ENCODE data around the gene OTX2. TPM values are rescaled to one million over a fixed set of nuclear protein-coding genes. Genes with fewer than 3 reads are reported as not detected.

OTX2 gene
- total RNA-seq, 2 experiments from 2014 or later = not detected

GRCh38 chr14:56799343-56799645, 11.0 kb downstream of the OTX2 start:
- no peak overlapping the region for H3K27ac Mint-ChIP-seq
- H3K4me3 Mint-ChIP-seq = no peak overlapping the region
- H3K9me3 Mint-ChIP-seq (ENCODE audit: insufficient read depth) = no peaks in the 10 kb centered on the region
- ChIA-PET POLR2A (no interaction called here), CTCF (no interaction called here)
- no peak for DNase-seq
- no peak for ATAC-seq
- H3K36me3 Mint-ChIP-seq (ENCODE audit: low read depth) = no peaks in the 10 kb centered on the region
- peaks cover 80% of the 10 kb centered on the region for H3K27me3 Mint-ChIP-seq (ENCODE audit: low read depth)
- H3K4me1 Mint-ChIP-seq (ENCODE audit: low read depth) = peaks cover 4% of the 10 kb centered on the region

DNA sequence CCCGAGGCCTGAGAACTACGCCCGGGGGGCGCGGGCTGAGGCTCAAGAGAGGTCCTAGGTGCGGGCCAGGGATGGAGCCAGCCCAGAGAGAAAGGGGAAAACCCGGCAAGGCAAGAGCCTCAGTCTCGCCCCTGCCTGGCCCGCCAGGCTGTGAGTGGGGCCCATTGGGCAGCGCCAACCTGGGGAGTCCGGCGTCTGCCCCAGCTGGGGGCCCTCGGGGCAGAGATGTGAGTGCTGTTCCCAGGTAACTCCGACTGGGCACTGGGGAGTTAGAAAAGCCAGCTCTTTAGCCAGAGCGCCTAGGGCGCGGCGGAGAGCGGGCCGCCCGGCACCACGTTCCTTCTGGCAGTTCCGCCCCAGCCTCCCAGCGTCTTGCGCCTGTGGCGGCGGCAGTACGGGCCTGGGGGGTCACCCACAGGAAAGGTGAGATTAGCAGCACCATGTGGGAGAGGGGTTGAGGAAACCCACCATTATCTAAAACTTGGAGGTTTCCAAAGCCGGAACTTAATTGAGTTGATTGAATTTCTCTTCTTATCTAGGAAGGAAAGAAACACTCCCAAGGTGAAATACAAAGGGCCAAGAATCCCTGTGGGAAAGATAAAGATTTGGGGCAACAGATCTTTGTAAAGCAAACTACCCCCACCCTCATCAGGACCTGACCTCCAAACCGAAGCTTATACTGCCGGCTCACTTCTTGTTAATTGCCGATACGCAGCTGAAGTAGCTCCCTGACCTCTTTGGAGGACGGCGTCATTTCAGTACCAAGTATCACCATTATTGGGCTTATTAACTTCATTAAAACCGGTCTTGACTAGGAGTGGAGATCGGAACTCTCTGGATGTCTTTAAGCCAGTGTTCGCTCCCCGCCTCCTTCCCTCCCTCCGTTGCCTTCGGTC, 11.6 kb downstream of the OTX2 start:
- Mint-ChIP-seq H3K36me3 (ENCODE audit: low read depth) (no peaks in the 10 kb centered on the region), H3K9me3 (ENCODE audit: insufficient read depth) (no peaks in the 10 kb centered on the region), H3K27ac (no peak overlapping the region), H3K4me1 (ENCODE audit: low read depth) (peaks cover 4% of the 10 kb centered on the region), H3K27me3 (ENCODE audit: low read depth) (peaks cover 78% of the 10 kb centered on the region), H3K4me3 (no peak overlapping the region)
- ChIA-PET POLR2A (no interaction called here), CTCF (no interaction called here)
- ATAC-seq (no peak), DNase-seq (no peak)

DNA sequence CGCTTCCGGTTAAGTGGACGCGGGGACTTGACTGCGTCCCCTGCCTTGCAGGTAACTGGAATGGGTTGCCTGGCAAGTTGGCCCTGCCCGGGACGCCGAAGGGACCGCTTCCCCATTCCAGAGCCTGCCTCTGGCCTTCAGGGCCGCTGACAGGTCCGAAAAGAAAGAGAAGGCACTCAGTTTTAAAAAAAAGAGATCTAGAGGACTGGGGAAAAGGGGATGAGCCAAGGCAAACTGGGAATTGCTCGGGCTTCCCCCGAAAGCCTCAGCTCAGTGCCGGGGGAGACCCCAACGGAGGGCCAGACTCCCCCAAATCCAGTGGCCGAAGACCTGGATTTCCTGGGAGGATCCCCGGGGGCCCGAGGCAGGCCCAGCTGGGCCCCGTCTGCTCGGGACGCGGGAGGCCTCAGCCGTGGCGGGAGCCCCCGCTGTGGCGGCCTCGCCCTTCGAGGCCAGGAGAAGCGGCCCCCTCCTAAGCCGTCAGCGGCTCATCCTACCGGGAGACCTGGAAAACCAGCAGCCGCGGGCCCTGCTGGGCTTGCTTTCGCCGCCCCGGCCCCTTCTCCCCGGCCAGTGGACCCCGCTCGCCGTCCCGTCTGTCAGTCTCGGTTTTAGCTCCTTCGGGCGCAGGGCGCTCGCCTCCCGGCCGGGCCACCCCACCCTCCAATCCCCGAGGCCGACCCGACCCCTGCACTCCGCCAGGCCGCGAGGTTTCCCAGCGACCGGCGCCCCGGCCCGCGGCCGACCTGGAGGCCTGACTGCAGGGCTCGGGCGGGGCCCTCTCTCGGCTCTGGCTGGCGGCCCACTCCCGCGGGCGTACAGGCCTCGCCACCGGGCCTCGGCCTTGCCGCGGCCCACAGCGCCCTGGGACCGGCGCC, 12.5 kb downstream of the OTX2 start:
- no peak overlapping the region for H3K27ac Mint-ChIP-seq
- H3K4me3 Mint-ChIP-seq = no peak overlapping the region
- H3K27me3 Mint-ChIP-seq (ENCODE audit: low read depth) = peaks cover 77% of the 10 kb centered on the region
- ATAC-seq (no peak), DNase-seq (no peak)
- H3K9me3 Mint-ChIP-seq (ENCODE audit: insufficient read depth) = peaks cover 5% of the 10 kb centered on the region
- no peaks in the 10 kb centered on the region for H3K36me3 Mint-ChIP-seq (ENCODE audit: low read depth)
- ChIA-PET CTCF (no interaction called here), POLR2A (no interaction called here)
- H3K4me1 Mint-ChIP-seq (ENCODE audit: low read depth) = peaks cover 4% of the 10 kb centered on the region

DNA sequence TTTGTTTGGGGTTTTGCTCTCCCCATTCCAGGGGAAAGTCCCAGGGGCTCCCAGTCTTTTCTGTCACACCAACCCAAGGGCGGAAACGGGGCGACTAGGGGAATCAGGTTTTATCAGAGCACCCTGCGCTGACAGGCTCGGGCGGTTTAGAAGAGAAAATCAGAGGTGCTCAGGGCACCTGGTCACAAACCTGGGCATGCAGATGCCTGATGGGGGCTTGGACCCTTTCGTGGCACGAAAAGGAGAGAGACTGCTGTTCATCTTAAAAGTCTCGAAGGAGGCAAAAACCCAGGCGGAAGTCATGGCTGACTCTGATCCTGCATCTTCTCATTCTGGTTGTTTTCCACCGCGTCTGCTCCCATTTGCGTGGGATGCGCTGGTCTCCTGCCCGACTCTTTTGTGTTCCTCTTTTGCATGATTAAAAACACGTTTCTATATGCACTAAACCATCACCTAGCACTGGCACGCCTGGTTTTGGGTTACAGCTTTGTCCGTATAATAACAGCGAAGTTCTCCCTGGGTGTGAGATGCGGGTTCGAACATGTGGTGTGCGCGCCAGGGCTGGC, 13.2 kb downstream of the OTX2 start:
- Mint-ChIP-seq H3K27ac (no peak overlapping the region), H3K9me3 (ENCODE audit: insufficient read depth) (peaks cover 5% of the 10 kb centered on the region), H3K27me3 (ENCODE audit: low read depth) (peaks cover 71% of the 10 kb centered on the region), H3K4me3 (no peak overlapping the region), H3K36me3 (ENCODE audit: low read depth) (no peaks in the 10 kb centered on the region), H3K4me1 (ENCODE audit: low read depth) (peaks cover 4% of the 10 kb centered on the region)
- ChIA-PET CTCF (no interaction called here), POLR2A (no interaction called here)
- DNase-seq (no peak), ATAC-seq (no peak)

- peaks cover 5% of the 10 kb centered on the region for H3K9me3 Mint-ChIP-seq (ENCODE audit: insufficient read depth)
- H3K4me1 Mint-ChIP-seq (ENCODE audit: low read depth) = peaks cover 4% of the 10 kb centered on the region
- DNase-seq = no peak
- H3K27me3 Mint-ChIP-seq (ENCODE audit: low read depth) = peaks cover 68% of the 10 kb centered on the region
- H3K27ac Mint-ChIP-seq = no peak overlapping the region
- ATAC-seq = no peak
- ChIA-PET POLR2A (no interaction called here), CTCF (no interaction called here)
- no peak overlapping the region for H3K4me3 Mint-ChIP-seq
- H3K36me3 Mint-ChIP-seq (ENCODE audit: low read depth) = no peaks in the 10 kb centered on the region
These were observed 14.0 kb downstream of the OTX2 start for GRCh38 chr14:56796259-56796658.

DNA sequence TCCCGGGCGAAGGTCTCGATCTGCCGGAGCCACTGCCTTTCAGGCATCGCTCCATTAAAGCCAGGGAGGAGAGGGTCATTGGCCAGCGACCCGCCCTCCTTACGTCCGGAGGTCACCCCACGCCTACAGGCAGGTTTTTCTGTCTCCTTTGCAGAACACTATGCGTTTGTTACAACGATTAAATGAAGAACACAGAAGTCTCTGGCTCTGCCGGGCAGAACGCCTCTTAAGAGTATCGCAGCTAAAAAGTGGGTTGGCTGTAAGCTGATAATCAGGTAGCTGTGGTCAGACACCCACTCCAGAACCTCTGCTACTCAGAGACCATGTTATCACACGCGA, 15.0 kb downstream of the OTX2 start:
- H3K4me1 Mint-ChIP-seq (ENCODE audit: low read depth) = peaks cover 4% of the 10 kb centered on the region
- H3K27ac Mint-ChIP-seq = no peak overlapping the region
- H3K4me3 Mint-ChIP-seq = no peak overlapping the region
- POLR2A ChIA-PET = no interaction called here
- ATAC-seq (no peak), DNase-seq (no peak)
- CTCF ChIA-PET = no interaction called here
- peaks cover 68% of the 10 kb centered on the region for H3K27me3 Mint-ChIP-seq (ENCODE audit: low read depth)
- H3K36me3 Mint-ChIP-seq (ENCODE audit: low read depth) = no peaks in the 10 kb centered on the region
- peaks cover 5% of the 10 kb centered on the region for H3K9me3 Mint-ChIP-seq (ENCODE audit: insufficient read depth)

DNA sequence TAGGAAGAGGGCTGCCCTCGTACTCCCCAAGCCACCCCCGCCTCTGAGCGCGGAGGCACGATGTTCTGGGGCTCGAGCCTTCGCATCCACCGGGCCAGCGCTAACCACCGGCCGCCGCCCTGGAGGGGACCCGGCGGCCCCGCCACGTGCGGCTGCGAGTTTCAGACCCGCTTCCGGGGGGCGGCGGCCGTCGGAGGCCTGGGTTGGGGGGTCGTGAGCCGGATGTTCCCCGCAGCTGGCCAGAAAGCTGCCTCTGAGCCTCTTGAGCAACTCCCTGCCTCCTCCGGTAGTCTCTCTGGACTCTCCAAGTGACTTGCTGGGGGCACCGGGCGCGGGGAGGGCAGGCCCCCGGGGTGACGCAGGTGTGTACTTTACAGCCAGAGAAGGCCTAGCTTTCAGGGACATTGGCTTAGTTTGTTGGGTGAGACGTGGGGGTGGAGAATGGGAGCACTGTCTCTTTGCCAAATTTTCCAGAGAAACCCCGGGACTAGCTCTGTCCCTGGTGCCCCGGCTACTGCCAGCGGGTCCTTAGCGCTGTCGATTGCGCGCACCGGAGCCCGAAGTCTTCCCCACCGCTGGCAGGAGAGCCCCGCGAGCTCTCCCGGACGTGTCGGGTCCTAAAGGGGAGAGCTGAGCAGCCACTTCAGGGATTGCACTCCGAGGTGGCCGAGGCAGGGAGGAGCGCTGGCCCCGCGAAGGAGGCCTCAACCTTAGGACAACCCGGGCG, 15.6 kb downstream of the OTX2 start:
- DNase-seq = no peak
- CTCF ChIA-PET = no interaction called here

DNA sequence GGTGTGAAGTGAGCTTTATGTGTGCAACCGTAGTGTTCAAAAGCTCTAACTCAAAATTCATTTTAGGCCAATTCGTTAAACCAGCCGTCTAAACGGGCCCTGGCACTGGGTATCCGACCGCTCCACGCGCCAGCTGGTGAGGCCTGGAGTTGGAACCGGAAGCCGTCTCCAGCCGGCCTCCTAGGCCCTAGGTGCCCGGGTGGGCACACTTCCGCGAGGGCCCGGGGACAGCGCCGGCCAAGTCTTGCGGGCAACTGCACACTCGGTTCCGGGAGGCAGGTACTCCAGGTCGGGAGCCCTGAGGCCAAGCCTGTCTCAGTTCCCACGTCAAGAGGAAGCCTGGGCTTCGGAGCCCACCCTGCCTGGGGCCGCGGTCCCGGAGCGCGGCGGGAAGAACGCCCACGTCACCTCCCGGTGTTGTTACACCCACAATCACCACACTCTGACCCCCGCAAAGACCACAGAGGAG, 16.2 kb downstream of the OTX2 start:
- ChIA-PET CTCF (no interaction called here), POLR2A (no interaction called here)
- Mint-ChIP-seq H3K27me3 (ENCODE audit: low read depth) (peaks cover 60% of the 10 kb centered on the region), H3K4me1 (ENCODE audit: low read depth) (peaks cover 4% of the 10 kb centered on the region), H3K4me3 (no peak overlapping the region), H3K27ac (no peak overlapping the region), H3K9me3 (ENCODE audit: insufficient read depth) (peaks cover 5% of the 10 kb centered on the region), H3K36me3 (ENCODE audit: low read depth) (no peaks in the 10 kb centered on the region)
- DNase-seq (no peak), ATAC-seq (no peak)

More for the DNA sequence above, 15.6 kb downstream of the OTX2 start:
- Mint-ChIP-seq H3K9me3 (ENCODE audit: insufficient read depth) (peaks cover 5% of the 10 kb centered on the region), H3K27ac (no peak overlapping the region), H3K4me3 (no peak overlapping the region), H3K4me1 (ENCODE audit: low read depth) (peaks cover 4% of the 10 kb centered on the region), H3K36me3 (ENCODE audit: low read depth) (no peaks in the 10 kb centered on the region), H3K27me3 (ENCODE audit: low read depth) (peaks cover 66% of the 10 kb centered on the region)
- ATAC-seq = no peak
- POLR2A ChIA-PET = no interaction called here

DNA sequence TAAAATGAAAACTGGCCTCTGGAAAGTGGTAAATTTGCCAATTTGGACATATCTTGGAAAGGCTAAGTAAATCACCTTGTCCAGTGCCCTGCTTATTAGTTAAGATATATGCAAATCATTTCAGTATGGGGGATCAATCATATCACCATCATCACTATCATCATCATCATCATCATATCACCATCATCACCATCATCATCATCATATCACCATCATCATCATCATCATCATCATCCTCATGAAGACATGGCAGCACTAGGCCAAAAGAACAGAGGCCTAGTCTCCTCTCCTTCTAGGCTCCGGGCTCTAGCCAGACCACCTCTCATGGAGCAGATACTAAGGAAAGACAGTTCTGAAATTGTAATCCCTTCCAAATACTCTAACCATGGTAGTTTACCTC, 20.3 kb downstream of the OTX2 start:
- CTCF ChIA-PET = no interaction called here
- Mint-ChIP-seq H3K27me3 (ENCODE audit: low read depth) (peaks cover 37% of the 10 kb centered on the region), H3K4me3 (no peak overlapping the region), H3K9me3 (ENCODE audit: insufficient read depth) (peaks cover 5% of the 10 kb centered on the region), H3K36me3 (ENCODE audit: low read depth) (no peaks in the 10 kb centered on the region), H3K27ac (no peak overlapping the region), H3K4me1 (ENCODE audit: low read depth) (no peaks in the 10 kb centered on the region)
- DNase-seq (no peak), ATAC-seq (no peak)
- POLR2A ChIA-PET = no interaction called here

- H3K9me3 Mint-ChIP-seq (ENCODE audit: insufficient read depth) = no peaks in the 10 kb centered on the region
- no peak for DNase-seq
- ChIA-PET POLR2A (no interaction called here), CTCF (no interaction called here)
- no peaks in the 10 kb centered on the region for H3K36me3 Mint-ChIP-seq (ENCODE audit: low read depth)
- no peak overlapping the region for H3K4me3 Mint-ChIP-seq
- peaks cover 23% of the 10 kb centered on the region for H3K27me3 Mint-ChIP-seq (ENCODE audit: low read depth)
- no peaks in the 10 kb centered on the region for H3K4me1 Mint-ChIP-seq (ENCODE audit: low read depth)
- H3K27ac Mint-ChIP-seq = no peak overlapping the region
- no peak for ATAC-seq
These were observed 22.7 kb downstream of the OTX2 start for GRCh38 chr14:56787530-56787929.

- Mint-ChIP-seq H3K27me3 (ENCODE audit: low read depth) (peaks cover 9% of the 10 kb centered on the region), H3K27ac (no peak overlapping the region), H3K36me3 (ENCODE audit: low read depth) (no peaks in the 10 kb centered on the region), H3K9me3 (ENCODE audit: insufficient read depth) (no peaks in the 10 kb centered on the region), H3K4me1 (ENCODE audit: low read depth) (no peaks in the 10 kb centered on the region), H3K4me3 (no peak overlapping the region)
- ChIA-PET CTCF (no interaction called here), POLR2A (no interaction called here)
- DNase-seq (no peak), ATAC-seq (no peak)
These were observed 27.6 kb downstream of the OTX2 start for GRCh38 chr14:56782711-56783110.

GRCh38 chr14:56774503-56774902, 35.8 kb downstream of the OTX2 start:
- no peaks in the 10 kb centered on the region for H3K36me3 Mint-ChIP-seq (ENCODE audit: low read depth)
- peaks cover 2% of the 10 kb centered on the region for H3K27me3 Mint-ChIP-seq (ENCODE audit: low read depth)
- ATAC-seq = no peak
- H3K4me3 Mint-ChIP-seq = no peak overlapping the region
- no peak for DNase-seq
- H3K4me1 Mint-ChIP-seq (ENCODE audit: low read depth) = no peaks in the 10 kb centered on the region
- H3K27ac Mint-ChIP-seq = no peak overlapping the region
- POLR2A ChIA-PET = no interaction called here
- no peaks in the 10 kb centered on the region for H3K9me3 Mint-ChIP-seq (ENCODE audit: insufficient read depth)
- CTCF ChIA-PET = no interaction called here
